K562 (cell line): Measurements from ENCODE around the gene AFG1L. TPM values are rescaled to one million over a fixed set of nuclear protein-coding genes. Genes with fewer than 3 reads are reported as not detected.
A peak's percentile ranks its signal among the peaks of the same experiment; 100 is the strongest.

Experiments used
- ATAC-seq: fragments of 200-7000 bp; cut with Tn5 transposase; 3 replicates; pipeline ENCODE4 v1.9.1; 2020; ENCODE audit warnings: moderate library complexity
- BruUV-seq: library from RNA; stranded (reverse); fragments of 400-500 nt; replicated peaks from 2 replicates; lab custom pipeline; 2021; lab: Mats Ljungman, UMichigan
- CTCF ChIA-PET: fragments of 300-600 bp; formaldehyde crosslinking; extraction: SDS; loops from one replicate; lab custom pipeline; 2021; ENCODE audit warnings: low intra/inter-chr PET ratio; lab: Yijun Ruan, JAX
- POLR2A ChIA-PET: fragments of 300-600, 350-650 bp; sonication (Branson Sonifier 250); formaldehyde crosslinking; extraction: SDS; loops from one replicate; lab custom pipeline; 2021; ENCODE audit warnings: antibody characterized with exemption, inconsistent platforms; lab: Yijun Ruan, JAX
- DNase-seq, 4 experiments: peaks; one replicate each; pipeline versions ENCODE4 v3.0.0 to v3.0.0-alpha.2; 2011 to 2018; ENCODE audit warnings: low spot score in 3 of 4, mixed read lengths in 3 of 4; ENCODE audit errors: extremely low read depth in 1 of 4
- FAIRE-seq: peaks from 2 replicates; lab custom pipeline; 2011; peaks lifted over from hg19 to GRCh38; lab: Jason Lieb, UNC
- H2AFZ ChIP-seq: 2 replicates; pipeline ENCODE4 v1.6.0; 2011; ENCODE audit warnings: low read depth, low read length, control low read depth, inconsistent platforms
- H3K27ac ChIP-seq: fragments of 200-600 bp; 3 replicates; pipeline ENCODE4 v1.8.0; 2011; ENCODE audit warnings: low read depth, mild to moderate bottlenecking, control low read depth, inconsistent platforms, low read length, moderate library complexity, mixed read lengths; ENCODE audit errors: extremely low read depth
- H3K27me3 ChIP-seq, 2 experiments: fragments of 300-600 bp in 1 of 2; 2 replicates in 1 of 2; 3 replicates in 1 of 2; pipeline versions ENCODE4 v1.6.0 to v1.8.0; 2011; ENCODE audit warnings: inconsistent platforms in 2 of 2, low read length in 2 of 2, mild to moderate bottlenecking in 1 of 2, mixed read lengths in 1 of 2, moderate library complexity in 1 of 2; ENCODE audit not compliant: control insufficient read depth in 2 of 2, insufficient read depth in 2 of 2
- H3K36me3 ChIP-seq: fragments of 300-600 bp; 3 replicates; pipeline ENCODE4 v1.8.0; 2011; ENCODE audit warnings: mild to moderate bottlenecking, low read length, inconsistent platforms; ENCODE audit not compliant: control insufficient read depth, insufficient read depth
- H3K4me1 ChIP-seq, 2 experiments: fragments of 200-600 bp in 1 of 2; replicated peaks in 1 of 2; 2 replicates in 1 of 2; 3 replicates in 1 of 2; pipeline versions ENCODE4 v1.5.1 to v1.8.0; 2011; ENCODE audit warnings: inconsistent platforms in 2 of 2, low read length in 2 of 2, mild to moderate bottlenecking in 1 of 2, mixed read lengths in 1 of 2, moderate library complexity in 1 of 2; ENCODE audit not compliant: control insufficient read depth in 2 of 2, insufficient read depth in 2 of 2
- H3K4me2 ChIP-seq: 2 replicates; pipeline ENCODE4 v1.6.1; 2011; ENCODE audit warnings: low read length, control low read depth, inconsistent platforms, mixed read lengths; ENCODE audit not compliant: insufficient read depth
- H3K4me3 ChIP-seq: fragments of 200-600 bp; sonication (generic), shearing (Covaris generic); 2 replicates; pipeline ENCODE4 v1.5.1; 2016; ENCODE audit warnings: control low read depth, inconsistent platforms
- H3K79me2 ChIP-seq: fragments of 200-600 bp; 3 replicates; pipeline ENCODE4 v1.8.0; 2011; ENCODE audit warnings: low read length, inconsistent platforms; ENCODE audit not compliant: control insufficient read depth, insufficient read depth
- H3K9ac ChIP-seq, 2 experiments: 2 replicates each; pipeline versions ENCODE4 v1.6.0 to v1.6.1; 2011; ENCODE audit warnings: low read depth in 2 of 2, low read length in 2 of 2, control low read depth in 1 of 2, inconsistent platforms in 1 of 2, mild to moderate bottlenecking in 1 of 2, mixed read lengths in 1 of 2; ENCODE audit not compliant: insufficient read depth in 1 of 2
- H3K9me1 ChIP-seq: one replicate; pipeline ENCODE4 v1.6.0; 2011; ENCODE audit warnings: inconsistent platforms, mild to moderate bottlenecking, low read length, moderate library complexity; ENCODE audit not compliant: control insufficient read depth, insufficient read depth
- H3K9me3 ChIP-seq: replicated peaks from 2 replicates; pipeline ENCODE4 v1.5.1; 2011; ENCODE audit warnings: low read depth, low read length, inconsistent platforms; ENCODE audit not compliant: control insufficient read depth, insufficient read depth
- H4K20me1 ChIP-seq: replicated peaks from 2 replicates; pipeline ENCODE4 v1.6.1; 2011; ENCODE audit warnings: low read length, inconsistent platforms, mixed read lengths; ENCODE audit not compliant: control insufficient read depth, insufficient read depth
- KHSRP ChIP-seq: fragments of 450-650 bp; IDR thresholded peaks from 2 replicates; pipeline ENCODE4 v1.6.1; 2017
- NRF1 ChIP-seq, 2 experiments: fragments of 450-650 bp; IDR thresholded peaks in 1 of 2; conservative IDR thresholded peaks in 1 of 2; 2 replicates each; pipeline ENCODE4 v1.6.1; 2014; ENCODE audit warnings: mild to moderate bottlenecking in 2 of 2
- POLR2B ChIP-seq: fragments of 450-650 bp; IDR thresholded peaks from 2 replicates; pipeline ENCODE4 v1.6.1; 2018; ENCODE audit warnings: low read depth; ENCODE audit not compliant: partially characterized antibody
- ZKSCAN8 ChIP-seq: fragments of 200-800 bp; sonication (Bioruptor generic); IDR thresholded peaks from 2 replicates; pipeline ENCODE4 v1.6.1; 2016; ENCODE audit warnings: missing genetic modification characterization, missing compliant biosample characterization
- ZNF668 ChIP-seq: fragments of 250-450 bp; sonication (Bioruptor Pico); IDR thresholded peaks from 2 replicates; pipeline ENCODE4 v1.8.0; 2022; ENCODE audit warnings: mild to moderate bottlenecking, inconsistent platforms
- WGBS: fragments of 100-300 bp; shearing (Covaris generic); methylation state at CpG from one replicate; pipeline ENCODE4 v1.1.6; 2016; ENCODE audit warnings: low coverage, mixed read lengths; ENCODE audit not compliant: insufficient coverage; ENCODE audit errors: missing lambda C conversion rate; 5-methylcytosine and 5-hydroxymethylcytosine counted together
- in situ Hi-C: fragments of 300-500 bp; cut with MboI; formaldehyde crosslinking; loops from 4 replicates; pipeline ENCODE4 v1.15.0; 2018; ENCODE audit warnings: inconsistent platforms, mixed read lengths
- intact Hi-C: fragments of 100-400 bp; cut with micrococcal nuclease; formaldehyde crosslinking; loops from 2 replicates; pipeline ENCODE4 v1.14.2; 2022
- polyA plus RNA-seq, 8 experiments: library from polyadenylated mRNA; depleted of rRNA in 4 of 8; stranded (reverse) in 5 of 8; unstranded in 3 of 8; fragments of >200 nt; fragmentation: Nextera tagmentation in 2 of 8; fragmentation: Illumina TruSeq in 1 of 8; extraction: Ambion mirVana in 2 of 8; extraction: Trizol in 1 of 8; gene quantifications; 2 replicates each; pipeline versions ENCODE4 v1.2.1 to v1.2.3, GENCODE V29; 2011 to 2014; ENCODE audit warnings: inconsistent platforms in 1 of 8, missing spikeins in 1 of 8
- total RNA-seq, 7 experiments: library from RNA; depleted of rRNA in 6 of 7; stranded (reverse); fragments of >200 nt in 6 of 7; fragmentation: Illumina TruSeq in 2 of 7; extraction: Trizol in 2 of 7; gene quantifications; 2 replicates each; pipeline versions ENCODE4 v1.2.1 to v1.2.3, GENCODE V29; 2011 to 2021; ENCODE audit warnings: low replicate concordance in 1 of 7
- TF ChIP-seq, protein P1 (sequence below), 2 experiments: fragments of 450-650 bp in 1 of 2; sonication (generic) in 1 of 2; formaldehyde crosslinking; conservative IDR thresholded peaks; 2 replicates each; pipeline versions ENCODE4 v1.4.0 to v1.8.1; 2020 to 2022; ENCODE audit warnings: mild to moderate bottlenecking in 1 of 2, missing genetic modification reagents in 1 of 2
- TF ChIP-seq, protein P2 (sequence below): fragments of 250-450 bp; sonication (Bioruptor Pico); IDR thresholded peaks from 2 replicates; pipeline ENCODE4 v1.8.0; 2021; ENCODE audit warnings: moderate library complexity, mild to moderate bottlenecking, inconsistent platforms
- TF ChIP-seq, protein P3 (sequence below), 2 experiments: fragments of 450-650 bp in 1 of 2; sonication (generic) in 1 of 2; formaldehyde crosslinking in 1 of 2; IDR thresholded peaks in 1 of 2; conservative IDR thresholded peaks in 1 of 2; 2 replicates each; pipeline versions ENCODE4 v1.6.1 to v1.8.1; 2016 to 2023; ENCODE audit warnings: mild to moderate bottlenecking in 2 of 2, moderate library complexity in 2 of 2, inconsistent platforms in 1 of 2, missing genetic modification reagents in 1 of 2

AFG1L gene
- total and polyA plus RNA-seq, 9 of the 15 experiments (the other 6 are each of a cell fraction or from before 2014, with no cell fraction given) = 2.2 to 15.5 (median 5.8) TPM

DNA sequence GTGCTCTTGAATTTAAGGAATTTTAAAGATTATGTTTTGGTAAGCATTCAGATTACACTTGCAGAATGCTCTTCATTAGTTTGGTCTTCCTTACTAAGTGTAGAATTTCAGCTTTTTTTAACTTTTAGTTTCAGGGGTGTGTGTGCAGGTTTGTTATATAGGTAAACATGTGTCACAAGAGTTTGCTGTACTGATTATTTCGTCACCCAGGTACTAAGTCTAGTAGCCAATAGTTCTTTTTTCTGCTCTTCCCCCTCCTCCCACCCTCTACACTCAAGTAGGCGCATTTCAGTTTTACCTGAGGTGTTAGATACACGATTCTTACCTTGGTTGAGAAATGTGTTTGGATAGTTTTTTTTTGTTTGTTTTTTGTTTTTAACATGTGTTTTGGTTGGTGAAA is 68.3 kb downstream of the AFG1L start:
- Histone ChIP-seq H3K9ac (no peak overlapping the region), H4K20me1 (no peaks in the 10 kb centered on the region), H3K4me1 (peaks cover 10 to 30% of the 10 kb centered on the region in 2 experiments), H3K79me2 (no peaks in the 10 kb centered on the region; the same call in 2 of the 3 replicates), H3K9me3 (no peaks in the 10 kb centered on the region), H3K4me2 (no peak overlapping the region), H3K27ac (peak overlapping the region; percentile 19; the same call in 1 of the 3 replicates), H3K36me3 (no peaks in the 10 kb centered on the region), H3K4me3 (no peak overlapping the region), H2AFZ (peak overlapping the region; percentile 47; the same call in 1 of the 2 replicates), H3K9me1 (no peaks in the 10 kb centered on the region), H3K27me3 (no peaks in the 10 kb centered on the region)
- CTCF ChIA-PET = no interaction called here
- in situ Hi-C loops = no loop called here
- BruUV-seq = no TSS peak
- 69% methylated on average over 3 of the region's 3 CpGs for WGBS
- DNase-seq = no peak
- TF ChIP-seq, protein P1, sequence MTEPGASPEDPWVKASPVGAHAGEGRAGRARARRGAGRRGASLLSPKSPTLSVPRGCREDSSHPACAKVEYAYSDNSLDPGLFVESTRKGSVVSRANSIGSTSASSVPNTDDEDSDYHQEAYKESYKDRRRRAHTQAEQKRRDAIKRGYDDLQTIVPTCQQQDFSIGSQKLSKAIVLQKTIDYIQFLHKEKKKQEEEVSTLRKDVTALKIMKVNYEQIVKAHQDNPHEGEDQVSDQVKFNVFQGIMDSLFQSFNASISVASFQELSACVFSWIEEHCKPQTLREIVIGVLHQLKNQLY (CRISPR knock-in tag; conservative IDR thresholded peaks at IDR 0.05) = no peak
- TF ChIP-seq ZNF668 (no peak), KHSRP (no peak), ZKSCAN8 (CRISPR knock-in tag) (no peak), NRF1 (conservative IDR thresholded peaks at IDR 0.05 in 1 of 2, IDR thresholded peaks at IDR 0.05 in 1 of 2) (no peak), POLR2B (no peak)
- TF ChIP-seq, protein P2, sequence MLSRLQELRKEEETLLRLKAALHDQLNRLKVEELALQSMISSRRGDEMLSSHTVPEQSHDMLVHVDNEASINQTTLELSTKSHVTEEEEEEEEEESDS = no peak
- TF ChIP-seq, protein P3, sequence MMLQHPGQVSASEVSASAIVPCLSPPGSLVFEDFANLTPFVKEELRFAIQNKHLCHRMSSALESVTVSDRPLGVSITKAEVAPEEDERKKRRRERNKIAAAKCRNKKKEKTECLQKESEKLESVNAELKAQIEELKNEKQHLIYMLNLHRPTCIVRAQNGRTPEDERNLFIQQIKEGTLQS (IDR thresholded peaks at IDR 0.05) = 0 out of 2 replicates have a peak, but pooled peaks have one; percentile 37
- TF ChIP-seq, protein P3 (CRISPR knock-in tag; conservative IDR thresholded peaks at IDR 0.05) = no peak
- no peak for ATAC-seq
- intact Hi-C loops = no loop called here
- FAIRE-seq = no peak
- POLR2A ChIA-PET = interaction anchor here (1.5 to 1.6 kb wide), 2 partner anchors 18 to 102 kb away, joined by 4 to 6 read pairs; partner anchors contain the start of gene SNX3
